AG09319 (cell line): Measurements from ENCODE around the gene CLCN4.

Experiments
- DNase-seq: peaks from one replicate; pipeline ENCODE4 v3.0.0-alpha.2; 2010; ENCODE audit warnings: low read depth; ENCODE audit errors: extremely low read depth
- TF ChIP-seq, protein P1 (sequence below): IDR thresholded peaks from 2 replicates; pipeline ENCODE4 v1.5.1; 2011; ENCODE audit warnings: low read depth, mild to moderate bottlenecking, inconsistent platforms, low read length, moderate library complexity

The CLCN4 gene

DNA sequence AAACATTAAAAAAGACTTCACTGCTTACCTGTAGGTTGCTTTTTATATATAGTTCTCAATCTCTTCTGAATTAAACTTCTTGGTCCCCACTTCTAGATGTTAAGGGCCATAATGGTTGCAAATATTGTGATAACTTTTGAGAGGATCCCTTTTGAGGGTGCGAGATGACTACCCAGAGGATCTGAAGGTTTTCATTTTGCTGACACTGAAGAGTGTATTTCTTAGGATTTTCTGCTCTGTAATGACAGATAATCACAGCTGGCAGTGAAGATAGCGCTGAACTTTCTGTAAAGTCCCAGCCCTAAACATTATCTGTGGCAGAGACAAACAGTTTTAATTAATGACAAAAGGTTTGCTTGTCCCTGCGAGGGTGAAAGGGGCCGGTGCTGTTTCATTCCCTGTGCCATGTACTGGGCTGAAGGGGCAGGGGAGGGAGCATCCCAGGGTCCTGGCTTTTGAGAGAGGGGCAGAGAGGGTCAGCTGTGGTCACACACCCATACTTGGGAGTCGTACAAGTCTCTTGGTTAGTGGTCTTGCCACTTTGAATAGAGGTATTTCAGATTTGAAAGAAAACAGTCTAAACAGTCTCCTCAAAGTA is 22.2 kb downstream of the CLCN4 start:
- DNase-seq, result no peak
- TF ChIP-seq, protein P1, sequence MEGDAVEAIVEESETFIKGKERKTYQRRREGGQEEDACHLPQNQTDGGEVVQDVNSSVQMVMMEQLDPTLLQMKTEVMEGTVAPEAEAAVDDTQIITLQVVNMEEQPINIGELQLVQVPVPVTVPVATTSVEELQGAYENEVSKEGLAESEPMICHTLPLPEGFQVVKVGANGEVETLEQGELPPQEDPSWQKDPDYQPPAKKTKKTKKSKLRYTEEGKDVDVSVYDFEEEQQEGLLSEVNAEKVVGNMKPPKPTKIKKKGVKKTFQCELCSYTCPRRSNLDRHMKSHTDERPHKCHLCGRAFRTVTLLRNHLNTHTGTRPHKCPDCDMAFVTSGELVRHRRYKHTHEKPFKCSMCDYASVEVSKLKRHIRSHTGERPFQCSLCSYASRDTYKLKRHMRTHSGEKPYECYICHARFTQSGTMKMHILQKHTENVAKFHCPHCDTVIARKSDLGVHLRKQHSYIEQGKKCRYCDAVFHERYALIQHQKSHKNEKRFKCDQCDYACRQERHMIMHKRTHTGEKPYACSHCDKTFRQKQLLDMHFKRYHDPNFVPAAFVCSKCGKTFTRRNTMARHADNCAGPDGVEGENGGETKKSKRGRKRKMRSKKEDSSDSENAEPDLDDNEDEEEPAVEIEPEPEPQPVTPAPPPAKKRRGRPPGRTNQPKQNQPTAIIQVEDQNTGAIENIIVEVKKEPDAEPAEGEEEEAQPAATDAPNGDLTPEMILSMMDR, result no peak

DNA sequence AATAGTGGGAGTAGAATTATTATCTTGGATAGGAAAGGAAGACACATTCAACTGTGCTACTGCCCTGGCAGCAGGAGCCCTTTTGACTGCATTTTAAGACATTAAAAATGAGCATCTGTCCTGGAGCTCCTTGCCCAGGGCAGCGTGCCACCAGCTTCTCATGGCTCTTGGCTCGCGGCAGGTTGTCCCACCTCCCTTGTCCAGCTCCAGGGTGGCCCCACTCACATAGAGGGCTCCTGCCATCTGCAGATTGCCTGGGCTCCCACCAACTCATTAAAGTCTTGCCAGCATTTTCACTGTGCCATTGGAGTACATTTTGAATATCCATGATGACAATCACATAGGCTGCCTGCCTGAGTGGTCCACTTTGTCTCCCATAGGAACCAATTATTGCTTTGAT is 27.0 kb downstream of the CLCN4 start:
- DNase-seq, result no peak
- TF ChIP-seq, protein P1, result no peak

DNA sequence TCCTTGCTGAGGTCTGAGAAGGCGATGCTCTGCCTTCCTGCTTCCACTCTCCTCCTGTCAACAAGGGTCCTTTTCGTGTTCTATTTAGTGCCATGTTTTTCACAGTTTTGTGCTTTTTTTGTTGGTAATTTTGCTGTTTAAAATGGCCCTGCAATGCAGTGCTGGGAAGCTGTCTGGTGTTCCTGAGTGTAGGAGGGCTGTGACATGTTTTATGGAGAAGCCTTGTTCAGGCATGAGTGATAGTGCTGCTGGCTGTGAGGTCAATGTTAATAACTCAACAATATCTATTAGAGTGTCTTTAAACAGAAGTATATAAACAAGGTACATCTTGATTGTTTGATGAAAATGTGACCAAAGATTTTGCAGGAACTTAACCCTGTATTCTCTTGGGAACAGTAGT is 27.6 kb downstream of the CLCN4 start:
- TF ChIP-seq, protein P1, result no peak
- DNase-seq, result no peak

GRCh38 chrX:10186355-10186754 is 29.6 kb downstream of the CLCN4 start:
- TF ChIP-seq, protein P1, result no peak
- no peak for DNase-seq

GRCh38 chrX:10187421-10187820 is 30.6 kb downstream of the CLCN4 start:
- DNase-seq, result no peak
- TF ChIP-seq, protein P1, result no peak

GRCh38 chrX:10189317-10190268 is 32.8 kb downstream of the CLCN4 start:
- no peak for DNase-seq

More at GRCh38 chrX:10189317-10190268, 32.8 kb downstream of the CLCN4 start:
- TF ChIP-seq, protein P1, result peak; percentile 74
